ENCODE results near the gene ADAMTS6. TPM values are rescaled to one million over a fixed set of nuclear protein-coding genes. Genes with fewer than 3 reads are reported as not detected.

ADAMTS6 gene
- total RNA-seq, 1 donor from 2014 or later, result 0.78 TPM

DNA sequence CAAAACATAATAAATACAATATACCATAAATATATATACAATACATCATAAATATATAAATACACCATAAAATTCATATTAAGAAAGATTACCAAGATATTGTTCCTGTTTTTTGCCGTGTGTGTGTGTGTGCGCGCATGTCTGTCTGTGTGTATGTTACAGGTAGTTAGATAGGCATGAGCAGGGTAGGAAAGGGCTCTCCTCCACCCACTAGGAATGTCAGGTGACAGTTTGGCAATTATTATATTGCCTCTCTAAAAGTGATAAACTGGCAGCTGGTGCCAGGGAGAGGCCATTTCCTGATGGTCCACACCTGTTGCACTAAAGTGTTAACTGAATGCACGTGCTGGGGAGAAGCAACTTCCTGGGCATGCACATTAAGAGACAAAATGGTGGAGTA lies 232.8 kb downstream of the ADAMTS6 start:
- DNase-seq, result no peak
- no peak for ATAC-seq (ENCODE audit: poor library complexity)
- intact Hi-C loops (cut with DNase I), result no loop called here

DNA sequence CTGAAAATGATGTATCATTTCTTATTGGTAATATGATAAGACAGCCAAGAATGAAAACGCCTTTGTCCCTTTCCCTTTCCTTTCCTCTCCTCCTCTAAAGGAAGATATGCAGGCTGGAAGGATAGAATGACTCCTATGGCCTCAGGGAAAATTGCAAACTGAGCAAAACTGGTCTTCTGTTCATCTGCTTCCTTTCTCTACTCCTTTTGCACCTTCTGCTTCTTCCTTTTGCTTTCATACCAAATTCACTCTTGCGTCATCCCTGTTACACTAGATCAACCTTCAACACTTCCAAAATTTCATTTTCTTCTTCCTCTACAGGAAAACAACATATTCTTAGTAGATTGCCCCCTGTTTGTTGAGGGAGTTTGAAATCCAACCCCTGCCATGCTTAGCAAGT lies 234.1 kb downstream of the ADAMTS6 start:
- ATAC-seq (ENCODE audit: poor library complexity), result no peak
- intact Hi-C loops (cut with DNase I), result no loop called here
- no peak for DNase-seq

DNA sequence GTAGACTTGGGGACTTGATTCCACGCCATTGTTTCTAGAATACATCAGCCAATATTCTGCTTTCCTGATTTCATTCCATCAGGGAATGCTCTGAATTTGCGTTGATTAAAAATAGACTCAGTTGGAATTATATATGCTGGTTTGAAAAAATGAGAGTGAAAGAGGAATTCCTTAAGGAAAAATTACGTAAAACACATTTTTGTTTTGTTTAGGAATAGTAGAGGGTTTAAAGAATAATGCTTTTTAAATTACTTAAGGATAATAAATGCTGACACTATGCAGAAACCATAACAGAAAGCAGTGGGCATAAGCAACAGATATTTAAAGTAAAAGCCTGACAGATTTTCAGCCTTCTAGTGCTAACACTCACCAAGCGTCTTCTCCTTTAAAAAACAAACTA lies 235.0 kb downstream of the ADAMTS6 start:
- intact Hi-C loops (cut with DNase I), result no loop called here
- DNase-seq, result no peak
- no peak for ATAC-seq (ENCODE audit: poor library complexity)

DNA sequence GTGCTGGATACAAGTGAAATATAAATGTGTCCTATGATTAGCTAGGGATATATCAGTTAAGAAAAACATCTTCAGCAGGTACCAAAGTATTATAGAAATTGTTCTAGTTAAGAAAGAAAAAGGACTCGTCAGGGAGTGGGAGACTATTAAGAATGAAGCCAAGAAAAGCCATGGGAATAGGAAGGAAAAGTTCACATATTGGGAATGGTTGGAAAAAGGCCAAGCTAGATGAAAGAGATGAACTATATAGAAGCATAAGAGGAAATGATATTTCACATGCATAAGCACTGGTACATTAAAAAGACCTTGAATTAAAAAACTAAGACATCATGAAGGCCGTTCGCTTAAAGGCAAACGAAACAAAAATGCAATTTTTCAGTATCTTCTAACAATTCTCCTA lies 237.7 kb downstream of the ADAMTS6 start:
- DNase-seq, result no peak
- intact Hi-C loops (cut with DNase I), result no loop called here
- no peak for ATAC-seq (ENCODE audit: poor library complexity)

DNA sequence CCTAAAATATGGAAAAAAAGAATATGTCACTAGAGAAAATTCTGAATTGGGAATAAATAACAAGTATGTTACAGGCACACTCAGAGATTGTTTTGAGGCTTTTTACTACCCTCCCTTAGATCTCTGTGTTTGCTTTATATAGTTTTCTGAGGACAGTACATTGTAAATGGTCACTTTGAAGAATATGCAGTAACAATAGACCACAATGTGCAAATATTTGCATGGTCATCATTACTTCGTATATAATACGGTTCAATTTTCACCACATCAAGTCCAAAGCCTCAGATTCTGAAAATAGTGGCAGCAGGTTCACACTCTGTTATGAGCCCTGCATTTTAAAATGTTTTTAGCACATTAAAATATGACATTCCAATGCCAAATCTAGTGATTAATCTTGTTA lies 238.6 kb downstream of the ADAMTS6 start:
- no peak for DNase-seq
- no peak for ATAC-seq (ENCODE audit: poor library complexity)
- intact Hi-C loops (cut with DNase I), result no loop called here

DNA sequence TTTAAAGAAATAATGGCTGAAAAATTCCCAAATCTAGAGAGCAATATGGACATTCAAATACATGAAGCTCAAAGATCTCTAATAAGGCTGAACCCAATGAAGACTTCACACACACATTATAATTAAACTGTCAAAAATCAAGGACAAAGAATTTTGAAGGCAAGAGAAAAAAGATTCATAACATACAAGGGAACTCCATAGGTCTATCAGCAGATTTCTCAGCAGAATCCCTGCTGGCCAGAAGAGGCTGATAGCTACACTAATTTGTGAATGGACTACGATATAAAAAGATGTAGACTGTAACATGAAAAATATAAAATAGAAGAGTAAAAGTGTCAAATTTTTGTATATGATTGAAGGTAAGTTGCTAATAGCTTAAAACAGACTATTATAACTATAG lies 251.9 kb downstream of the ADAMTS6 start:
- DNase-seq, result no peak
- intact Hi-C loops (cut with DNase I), result no loop called here
- ATAC-seq (ENCODE audit: poor library complexity), result no peak

DNA sequence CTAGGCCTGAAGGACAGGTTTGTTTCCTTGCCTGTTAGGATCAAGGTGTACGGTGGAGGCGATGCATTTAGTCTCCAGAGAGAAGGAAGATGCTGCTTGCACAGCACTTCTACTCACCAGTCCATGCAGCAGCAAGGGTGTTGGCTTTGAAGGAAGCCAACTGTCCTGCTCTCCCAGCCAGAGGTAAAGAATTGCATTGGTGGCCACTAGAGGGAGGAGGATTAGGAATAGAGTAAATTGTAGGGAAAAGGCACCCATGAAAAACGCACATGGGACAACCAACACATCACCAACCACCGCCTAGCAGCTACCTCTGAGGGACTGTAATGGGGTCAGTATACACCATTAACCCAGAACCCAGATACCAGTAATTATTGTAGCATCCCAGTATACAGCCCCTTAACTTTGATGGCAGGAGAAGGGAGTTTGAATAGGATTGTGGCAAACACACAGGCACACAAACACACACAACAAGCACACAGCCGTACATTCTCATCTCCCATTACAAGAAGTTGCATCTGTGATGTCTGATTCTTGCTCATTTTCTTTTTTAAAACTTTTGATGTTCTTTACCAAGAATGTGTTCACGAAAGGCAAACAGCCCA lies 267.7 kb downstream of the ADAMTS6 start:
- intact Hi-C loops (cut with DNase I), result no loop called here
- peak; percentile 56 for ATAC-seq (ENCODE audit: poor library complexity)
- no peak for DNase-seq

DNA sequence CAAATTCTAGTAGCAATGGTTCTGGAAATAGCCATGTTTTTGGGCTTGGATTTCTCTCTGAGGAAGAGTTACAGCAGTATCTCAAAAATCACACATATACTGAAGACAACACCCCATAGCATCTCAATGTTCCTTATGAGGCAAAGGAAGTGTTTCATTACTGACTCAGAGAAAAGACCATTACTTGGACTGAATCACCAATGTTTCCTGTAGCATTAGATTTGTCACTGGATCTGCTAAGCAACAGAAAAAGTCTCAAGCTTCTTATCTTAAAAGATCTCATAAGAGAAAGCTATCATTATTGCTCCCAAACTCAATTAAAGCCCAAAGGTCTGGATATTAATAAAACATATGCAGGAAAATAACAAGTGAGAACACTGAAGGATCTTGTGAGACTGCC lies 272.4 kb downstream of the ADAMTS6 start:
- DNase-seq (no peak), ATAC-seq (ENCODE audit: poor library complexity) (no peak)
- intact Hi-C loops (cut with DNase I), result no loop called here

DNA sequence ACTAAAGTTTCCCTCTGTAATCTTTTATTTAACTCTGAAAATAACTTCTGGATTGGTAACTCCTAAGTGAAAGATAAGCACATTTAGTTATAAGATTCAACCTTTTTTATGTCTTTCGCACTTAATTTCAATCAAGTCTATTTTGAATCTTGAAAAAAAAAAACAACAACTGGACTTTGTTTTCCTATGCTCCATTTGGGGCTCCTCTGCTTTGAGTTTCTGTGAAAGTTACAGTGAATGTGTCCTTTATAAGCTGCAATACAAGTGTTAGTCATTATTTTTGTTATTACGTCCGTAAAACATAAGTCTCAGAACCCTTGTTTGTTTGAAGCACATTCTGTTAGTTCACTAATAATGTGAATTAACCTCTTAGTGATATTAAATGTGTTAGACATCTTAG lies 276.8 kb downstream of the ADAMTS6 start:
- no peak for ATAC-seq (ENCODE audit: poor library complexity)
- intact Hi-C loops (cut with DNase I), result no loop called here
- no peak for DNase-seq

DNA sequence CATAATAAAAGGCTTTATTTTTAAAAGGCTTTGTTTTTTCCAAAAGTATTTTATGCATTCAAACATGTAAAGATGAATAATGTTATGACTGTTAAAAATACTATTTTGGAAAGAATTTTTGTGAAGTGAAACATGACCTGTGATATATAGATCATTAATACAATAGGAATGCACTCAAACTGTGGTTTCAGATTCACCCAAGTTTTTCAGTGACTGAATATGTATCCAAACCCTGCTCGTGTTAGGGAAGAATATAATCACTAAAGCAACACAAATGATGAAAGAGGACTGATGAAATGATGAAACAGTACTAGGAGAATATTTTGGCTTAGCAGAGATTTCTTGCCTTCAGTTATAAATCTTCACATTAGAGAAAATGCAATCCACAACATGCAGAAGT lies 278.0 kb downstream of the ADAMTS6 start:
- intact Hi-C loops (cut with DNase I), result no loop called here
- ATAC-seq (ENCODE audit: poor library complexity) (no peak), DNase-seq (no peak)

DNA sequence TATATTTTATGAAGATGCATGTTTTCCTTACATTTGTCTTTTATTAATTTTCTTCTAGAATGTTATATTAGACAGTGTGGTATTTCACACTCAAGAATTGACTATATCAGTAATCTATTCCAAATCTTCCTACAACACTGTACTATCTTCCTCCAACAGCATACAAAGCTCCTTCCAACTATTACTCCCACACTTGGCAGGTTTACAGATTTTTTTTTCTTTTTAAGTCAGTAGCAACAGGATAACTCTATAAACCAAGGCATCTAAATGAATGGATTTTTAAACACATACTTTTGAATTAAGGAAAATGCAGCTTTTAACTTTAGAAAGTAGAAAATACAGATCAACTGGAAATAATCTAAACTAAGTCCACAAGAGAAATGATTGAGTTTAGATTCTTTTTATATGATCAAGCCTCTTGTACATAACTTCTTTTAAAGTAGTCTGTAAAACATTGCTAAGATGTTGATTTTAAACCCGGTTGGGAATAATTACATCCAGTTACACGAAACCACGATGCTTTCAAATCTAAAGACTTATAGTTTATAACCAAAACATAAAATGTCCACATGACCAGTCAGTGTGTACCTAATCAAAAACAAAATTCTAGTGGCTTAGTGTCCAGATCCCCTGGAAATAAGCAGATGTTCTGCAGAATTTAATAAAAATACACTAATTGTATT lies 281.6 kb downstream of the ADAMTS6 start:
- ATAC-seq (ENCODE audit: poor library complexity), result no peak

DNA sequence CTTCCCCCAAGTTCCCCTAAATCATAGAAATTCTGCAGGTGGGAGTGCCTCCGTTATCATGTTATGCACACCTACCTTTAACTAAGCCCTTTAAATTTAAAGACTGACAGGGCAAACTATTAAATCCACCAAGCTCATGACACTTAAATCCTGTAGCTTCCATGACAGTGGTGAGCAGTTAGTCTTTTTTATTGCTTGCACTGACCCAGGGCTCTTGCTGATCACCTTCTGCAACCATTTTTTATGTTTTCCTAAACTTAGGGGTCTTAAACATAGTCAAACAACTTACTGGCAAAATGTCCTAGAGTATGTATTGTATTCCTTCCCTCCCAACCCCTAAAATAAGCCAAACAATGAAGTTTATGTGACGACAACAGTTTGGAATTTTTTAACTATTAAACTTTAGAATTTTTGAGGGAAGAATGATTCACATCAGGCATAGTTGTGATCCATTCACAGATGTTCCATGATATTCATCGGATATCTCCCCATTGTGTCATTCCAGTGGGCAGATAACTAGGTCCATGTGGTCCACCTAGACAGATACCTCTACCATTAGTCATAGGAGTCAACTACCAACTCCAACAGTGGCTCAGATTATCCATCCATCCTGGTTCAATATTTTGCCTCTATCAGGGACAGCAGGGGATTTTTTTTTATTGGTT lies 283.1 kb downstream of the ADAMTS6 start:
- ATAC-seq (ENCODE audit: poor library complexity), result no peak

More for the DNA sequence above, 281.6 kb downstream of the ADAMTS6 start:
- DNase-seq, result no peak
- intact Hi-C loops (cut with DNase I), result no loop called here

DNA sequence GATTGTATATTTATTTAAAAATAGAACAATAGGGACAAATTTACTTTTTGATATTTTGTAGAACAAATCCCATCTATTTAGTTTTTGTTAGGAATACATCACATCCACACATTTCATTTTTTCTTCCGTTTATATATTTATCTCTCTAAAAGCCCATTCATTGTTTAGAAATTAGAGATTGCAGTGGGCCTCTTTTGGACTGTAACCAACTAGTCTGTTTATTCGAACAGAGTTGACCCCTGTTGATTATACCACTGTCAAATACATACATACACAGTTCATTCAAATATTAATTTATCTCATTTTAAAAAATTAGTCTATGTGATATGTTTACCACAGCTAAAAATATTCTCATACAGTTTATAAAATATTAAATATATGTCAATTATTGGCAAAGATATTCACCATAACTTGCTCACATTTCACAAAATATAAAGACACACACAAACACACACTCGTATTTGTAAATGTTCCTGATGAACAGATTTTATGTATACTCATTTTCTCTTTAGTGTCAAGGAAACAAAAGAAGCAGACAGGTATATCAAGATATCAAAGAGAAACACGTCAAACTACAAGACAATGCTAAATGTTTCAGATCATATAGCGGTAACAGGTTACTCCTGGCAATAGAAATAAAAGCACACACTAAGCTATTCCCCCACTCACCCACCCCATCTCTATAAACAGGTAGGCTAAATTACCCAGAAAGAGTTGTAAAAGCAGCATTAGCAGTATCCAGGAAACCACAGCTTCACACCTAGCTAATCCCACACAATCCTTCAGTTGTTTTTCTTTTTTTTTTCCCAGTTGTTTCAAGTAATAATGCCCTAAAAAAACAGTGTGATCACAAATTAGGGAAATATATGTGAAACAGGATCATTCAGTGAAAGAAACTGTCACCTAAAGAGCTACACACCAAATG lies 283.9 kb downstream of the ADAMTS6 start:
- intact Hi-C loops (cut with DNase I), result no loop called here
- ATAC-seq (ENCODE audit: poor library complexity), result no peak
- no peak for DNase-seq

More for the DNA sequence above, 283.1 kb downstream of the ADAMTS6 start:
- DNase-seq, result no peak
- intact Hi-C loops (cut with DNase I), result no loop called here

DNA sequence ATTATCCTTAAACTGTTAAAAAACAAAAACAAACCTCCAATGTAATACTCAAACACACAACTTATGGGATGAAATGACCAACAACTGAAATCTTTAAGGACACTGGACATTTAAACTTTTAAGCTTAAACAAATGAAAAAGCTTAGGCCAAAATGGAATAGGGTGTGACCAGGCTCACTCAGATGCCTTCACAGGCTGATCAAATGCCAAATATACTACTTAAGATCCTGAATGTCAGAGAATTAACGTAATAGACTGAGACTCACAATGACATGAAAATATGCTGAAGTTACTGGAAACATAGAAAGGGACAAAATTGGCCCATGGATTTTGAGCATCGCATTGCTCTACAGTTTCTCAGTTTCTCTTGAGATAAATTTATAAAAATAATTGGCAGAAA lies 286.8 kb downstream of the ADAMTS6 start:
- intact Hi-C loops (cut with DNase I), result no loop called here
- DNase-seq, result no peak
- ATAC-seq (ENCODE audit: poor library complexity), result no peak

DNA sequence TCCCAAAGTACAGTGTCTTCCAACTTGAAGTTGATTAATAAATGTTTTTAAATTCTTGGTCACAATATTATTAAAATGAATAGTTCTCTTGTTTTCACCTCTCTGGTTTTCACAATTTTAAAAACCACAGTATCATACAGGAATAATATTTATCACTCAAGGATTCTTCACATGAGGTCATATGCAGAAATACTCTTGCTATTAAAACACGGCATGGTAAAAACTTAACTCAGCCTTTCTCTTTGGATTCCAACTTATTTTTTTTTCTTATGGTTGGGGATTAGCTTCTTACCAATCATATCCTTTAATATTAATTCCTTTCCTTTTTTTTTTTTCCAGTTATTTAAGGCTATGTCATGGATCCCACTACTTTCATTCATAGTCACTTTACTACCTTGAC lies 289.4 kb downstream of the ADAMTS6 start:
- DNase-seq (no peak), ATAC-seq (ENCODE audit: poor library complexity) (no peak)
- intact Hi-C loops (cut with DNase I), result no loop called here

DNA sequence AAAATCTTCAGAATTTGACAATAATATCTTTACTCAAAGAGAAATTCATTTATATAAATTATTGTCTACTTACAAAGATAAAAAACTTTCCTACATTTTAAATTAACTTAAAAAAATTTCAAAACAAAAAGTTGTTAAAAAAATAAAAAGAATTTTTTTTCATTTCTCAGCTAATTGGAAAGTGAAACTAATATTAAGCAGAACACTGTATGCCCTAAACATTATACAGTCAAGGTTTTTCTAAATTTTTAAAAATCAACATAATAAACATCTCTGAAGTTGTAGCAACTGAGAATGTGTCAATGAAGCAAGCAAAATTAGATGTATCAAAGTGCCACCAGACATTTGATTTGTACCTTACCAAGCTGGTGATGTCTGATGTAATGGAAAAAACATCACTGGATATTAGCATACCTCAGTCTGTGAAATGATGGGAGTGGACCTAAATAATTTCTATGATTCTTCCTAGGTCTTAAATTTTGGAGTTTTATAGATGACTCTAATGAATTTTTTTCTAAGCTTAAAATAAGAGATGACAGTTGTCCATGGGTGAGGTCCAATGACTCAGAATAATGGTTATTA lies 290.1 kb downstream of the ADAMTS6 start:
- ATAC-seq (ENCODE audit: poor library complexity) (no peak), DNase-seq (no peak)
- intact Hi-C loops (cut with DNase I), result no loop called here

DNA sequence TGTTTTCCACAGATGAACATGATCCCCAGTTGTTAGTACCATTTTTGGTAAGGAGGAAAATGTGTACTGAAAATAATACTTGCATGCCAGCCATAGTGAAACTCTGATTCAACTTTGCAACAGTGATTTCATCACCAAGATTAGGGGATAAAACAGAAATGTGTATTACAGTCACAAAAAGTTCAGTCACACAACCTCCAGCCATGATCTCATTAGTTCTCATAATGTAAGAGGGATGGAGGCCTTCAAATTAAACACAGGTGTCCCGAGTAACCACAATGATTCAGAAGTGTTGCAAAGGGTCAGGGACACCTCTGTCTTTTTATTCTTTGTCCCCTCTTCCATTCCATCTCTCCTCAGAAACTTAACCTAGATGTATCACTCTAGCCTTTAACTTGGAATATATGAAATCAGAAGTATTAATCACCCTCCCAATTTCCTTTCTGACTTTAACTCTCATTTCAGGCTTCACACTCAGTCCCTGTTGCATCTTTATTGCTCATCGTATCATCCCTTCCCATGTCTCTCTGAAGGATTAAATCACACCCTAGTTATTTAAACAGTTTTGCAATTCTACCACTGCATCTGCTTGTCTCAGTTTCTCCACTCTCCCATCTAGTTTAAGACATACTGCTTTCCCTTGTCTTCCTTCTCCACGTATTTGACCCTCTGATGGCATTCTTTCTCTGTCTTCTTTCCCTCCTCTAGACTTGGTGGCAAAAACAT lies 291.2 kb downstream of the ADAMTS6 start:
- DNase-seq (no peak), ATAC-seq (ENCODE audit: poor library complexity) (no peak)
- intact Hi-C loops (cut with DNase I), result no loop called here

DNA sequence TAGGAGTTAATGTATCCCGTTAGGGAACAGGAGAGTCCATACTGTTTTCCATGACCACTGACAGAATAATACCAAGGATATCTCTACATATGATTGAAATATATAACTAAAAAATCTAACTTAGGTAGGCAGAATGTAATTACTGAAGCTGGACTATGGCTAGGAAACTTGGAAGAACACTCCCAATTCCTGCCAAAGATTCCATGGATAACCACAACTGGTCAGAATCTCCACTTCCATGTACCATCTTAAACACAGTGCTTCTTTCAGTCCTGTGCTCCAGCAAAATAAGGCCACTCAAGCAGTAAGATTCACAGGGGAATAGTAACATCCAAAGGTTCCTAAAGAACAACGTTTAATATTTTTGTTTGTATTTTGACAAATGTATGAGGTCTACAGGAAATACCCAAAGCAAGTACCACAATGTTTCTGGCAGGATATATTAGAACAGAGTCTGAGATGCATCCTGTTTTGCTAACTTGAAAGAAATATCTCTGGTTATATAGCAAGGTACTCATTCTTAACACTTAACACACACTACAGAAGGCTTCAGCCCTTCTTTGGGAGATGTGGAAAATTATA lies 295.0 kb downstream of the ADAMTS6 start:
- intact Hi-C loops (cut with DNase I), result no loop called here
- no peak for ATAC-seq (ENCODE audit: poor library complexity)

More for the DNA sequence above, 295.0 kb downstream of the ADAMTS6 start:
- DNase-seq, result no peak

Data from Right ventricle myocardium superior (tissue), 1 donor.